Stimulated activated CD4-positive, alpha-beta T cell treated with anti-CD3 and anti-CD28 coated beads, Interleukin-15, amount 100 ng/mL, for 48 hours (primary cell): ENCODE data around the gene FAM241A.
"Not testable (repeated sequence)": the region's sequence is repeated elsewhere in the genome, so short reads cannot be mapped to it uniquely, and the experiment has no call there.

ENCODE experiments used
- DNase-seq, 2 donors: peaks; one replicate each; pipeline ENCODE4 v3.0.0-alpha.2; 2020; ENCODE audit warnings: low read depth in 2 of 2

The FAM241A gene

DNA sequence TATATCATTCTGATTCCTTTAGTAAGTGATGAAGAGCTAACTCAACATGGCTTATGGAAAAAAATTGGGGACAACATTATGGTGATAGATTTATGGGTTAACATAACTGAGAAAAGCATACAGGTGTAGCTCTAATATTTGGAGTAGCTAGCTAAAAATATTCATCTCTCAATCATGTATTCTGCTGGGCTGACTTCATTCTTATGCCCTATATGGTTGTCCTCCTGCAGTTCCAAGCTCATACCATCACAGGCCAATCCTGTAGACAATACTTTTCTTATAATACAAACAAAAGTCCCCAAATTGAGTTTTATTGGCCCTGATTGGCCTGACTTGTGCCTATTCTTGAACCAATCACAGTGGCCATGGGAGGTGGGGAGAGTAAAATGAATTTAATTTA lies 6.7 kb upstream of the FAM241A start:
- no peak for DNase-seq

DNA sequence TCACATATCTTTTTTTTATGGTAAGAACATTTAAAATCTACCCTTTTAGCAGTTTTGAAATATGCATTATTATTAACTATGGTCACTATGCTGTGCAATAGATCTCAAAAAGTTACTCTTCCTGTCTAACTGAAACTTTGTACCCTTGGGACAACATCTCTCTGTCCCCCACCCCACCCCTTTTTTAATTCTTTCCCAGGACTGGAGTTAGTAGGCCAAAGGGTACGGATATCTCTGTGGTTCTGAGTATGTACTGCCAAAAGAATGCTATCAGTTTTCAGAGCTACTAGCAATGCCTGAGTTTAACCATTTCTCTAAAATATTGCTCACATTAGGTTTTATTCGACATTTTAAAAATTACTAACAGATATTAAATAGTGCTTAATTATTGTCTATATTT lies 4.7 kb upstream of the FAM241A start:
- no peak for DNase-seq

DNA sequence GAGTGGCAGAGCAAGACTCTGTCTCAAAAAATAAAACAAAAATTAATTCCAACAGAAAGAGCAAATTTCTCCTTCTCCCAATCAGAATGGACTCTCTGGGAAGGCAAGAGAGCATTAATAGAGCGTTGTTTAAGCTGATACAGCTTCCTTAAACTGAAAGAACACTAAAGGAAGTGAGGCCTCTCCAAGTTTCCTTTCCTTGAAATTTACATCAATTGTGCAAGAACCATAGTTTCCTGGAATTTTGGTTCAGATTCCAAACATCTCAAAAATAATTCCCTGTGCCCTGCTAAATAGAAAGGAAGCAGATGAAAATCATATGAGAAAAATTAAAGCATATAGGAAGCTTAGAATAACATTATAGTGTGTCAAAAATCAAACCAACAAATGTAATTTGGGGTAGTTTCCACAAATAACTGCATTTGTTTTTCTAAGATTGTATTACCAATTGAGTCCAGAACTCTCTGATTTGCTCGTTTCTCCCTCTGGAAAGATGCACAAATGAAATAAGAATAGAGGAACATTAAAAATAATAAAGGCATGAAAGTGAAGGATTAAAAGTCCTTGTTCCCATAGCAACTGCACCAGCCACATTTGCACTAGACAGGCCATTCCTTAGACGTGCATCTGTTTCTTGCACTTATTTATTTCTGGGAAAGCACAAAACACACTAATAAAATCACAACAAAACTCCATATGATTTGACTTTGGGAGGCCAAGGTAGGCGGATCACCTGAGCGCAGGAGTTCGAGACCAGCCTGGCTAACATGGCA lies 3.7 kb upstream of the FAM241A start:
- DNase-seq: no peak

DNA sequence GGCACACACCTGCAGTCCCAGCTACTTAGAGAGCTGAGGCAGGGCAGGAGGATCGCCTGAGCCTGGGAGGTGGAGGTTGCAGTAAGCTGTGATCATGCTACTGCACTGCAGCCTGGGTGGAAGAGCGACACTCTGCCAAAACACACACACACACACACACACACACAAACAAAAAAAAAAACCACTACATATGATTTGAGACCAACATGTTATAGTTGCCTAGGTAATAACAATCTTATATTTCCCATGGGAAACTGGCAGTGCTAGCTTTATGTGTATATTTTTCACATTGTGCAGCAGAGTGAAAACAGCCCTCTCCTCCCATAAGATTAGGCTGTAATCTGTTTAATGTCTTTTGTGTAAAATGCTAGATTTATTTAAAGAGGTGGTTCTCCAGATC lies 3.1 kb upstream of the FAM241A start:
- no peak for DNase-seq

DNA sequence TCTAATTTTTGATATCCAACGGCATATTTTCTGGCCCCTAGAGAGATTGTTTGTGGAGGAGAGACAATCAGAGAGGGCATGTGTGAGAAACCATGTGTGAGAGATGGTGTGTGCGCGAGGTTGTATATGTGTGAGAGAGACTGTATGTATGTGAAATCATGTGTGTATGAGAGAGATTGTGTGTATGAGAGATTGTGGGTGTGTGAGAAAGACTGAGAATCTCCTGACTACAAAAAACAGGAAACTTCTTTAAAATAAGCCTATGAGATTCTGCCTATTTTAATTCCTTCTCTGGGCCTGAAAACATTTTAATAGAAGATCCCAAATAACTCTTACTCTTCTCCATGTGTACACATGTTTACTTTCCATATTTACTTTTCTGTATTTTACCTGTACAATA lies 1.5 kb upstream of the FAM241A start:
- no peak for DNase-seq

DNA sequence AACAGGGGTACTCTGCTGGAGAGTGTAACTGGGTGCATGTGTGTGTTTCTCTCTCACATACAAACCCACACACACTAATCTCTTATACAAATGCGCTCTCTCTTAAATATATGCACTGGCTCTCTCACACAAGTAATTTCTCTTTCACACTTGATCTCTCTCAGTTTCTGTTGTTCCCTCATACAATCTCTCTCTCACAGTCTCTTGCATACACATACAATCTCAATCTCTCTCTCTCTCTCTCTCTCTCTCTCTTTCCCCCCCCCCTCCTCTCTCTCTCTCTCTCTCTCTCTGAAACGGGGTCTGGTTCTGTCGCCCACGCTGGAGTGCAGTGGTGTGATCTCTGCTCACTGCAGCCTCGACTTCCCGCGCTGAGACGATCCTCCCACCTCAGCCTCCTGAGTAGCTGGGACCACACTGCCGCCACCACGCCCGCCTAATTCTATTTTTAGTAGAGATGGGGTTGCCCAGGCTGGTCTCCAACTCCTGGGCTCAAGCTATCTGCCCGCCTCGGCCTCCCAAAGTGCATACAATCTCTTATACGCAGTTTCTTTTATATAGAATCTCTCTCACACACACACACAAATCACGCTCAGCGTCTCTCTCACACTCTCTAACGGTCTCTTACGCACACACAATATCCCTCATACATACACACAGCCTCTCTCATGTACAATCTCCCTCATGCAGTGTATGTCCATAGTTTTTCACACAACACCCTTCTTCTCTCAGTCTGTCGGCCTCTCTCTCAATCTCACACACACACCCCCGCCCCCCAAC lies 518 bp upstream of the FAM241A start:
- DNase-seq: no peak

GRCh38 chr4:112145790-112146501 lies 692 bp downstream of the FAM241A start:
- DNase-seq: peak; percentile 69 to 70

- DNase-seq: no peak
Measured at GRCh38 chr4:112146502-112146813, 1.2 kb downstream of the FAM241A start.

- no peak for DNase-seq
Measured at GRCh38 chr4:112147697-112148096, 2.4 kb downstream of the FAM241A start.

DNA sequence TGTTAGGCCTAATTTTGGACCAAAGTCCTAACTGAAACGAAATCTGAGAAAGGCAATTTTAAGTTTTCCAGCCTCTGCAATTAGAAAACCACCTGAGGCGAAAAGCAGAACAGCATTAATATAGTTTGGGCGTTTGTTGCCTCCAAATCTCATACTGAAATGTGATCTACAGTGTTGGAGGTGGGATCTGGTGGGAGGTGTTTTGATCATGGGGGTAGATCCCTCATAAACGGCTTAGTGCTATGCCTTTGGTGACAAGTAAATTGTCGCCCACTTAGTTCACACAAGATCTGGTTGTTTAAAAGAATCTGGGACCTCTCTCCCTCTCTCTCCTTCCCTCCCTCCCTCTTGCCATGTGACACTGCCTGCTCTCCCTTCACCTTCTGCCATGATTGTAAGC lies 5.7 kb downstream of the FAM241A start:
- DNase-seq: no peak

- no peak for DNase-seq
Measured at GRCh38 chr4:112152521-112152920, 7.3 kb downstream of the FAM241A start.

DNA sequence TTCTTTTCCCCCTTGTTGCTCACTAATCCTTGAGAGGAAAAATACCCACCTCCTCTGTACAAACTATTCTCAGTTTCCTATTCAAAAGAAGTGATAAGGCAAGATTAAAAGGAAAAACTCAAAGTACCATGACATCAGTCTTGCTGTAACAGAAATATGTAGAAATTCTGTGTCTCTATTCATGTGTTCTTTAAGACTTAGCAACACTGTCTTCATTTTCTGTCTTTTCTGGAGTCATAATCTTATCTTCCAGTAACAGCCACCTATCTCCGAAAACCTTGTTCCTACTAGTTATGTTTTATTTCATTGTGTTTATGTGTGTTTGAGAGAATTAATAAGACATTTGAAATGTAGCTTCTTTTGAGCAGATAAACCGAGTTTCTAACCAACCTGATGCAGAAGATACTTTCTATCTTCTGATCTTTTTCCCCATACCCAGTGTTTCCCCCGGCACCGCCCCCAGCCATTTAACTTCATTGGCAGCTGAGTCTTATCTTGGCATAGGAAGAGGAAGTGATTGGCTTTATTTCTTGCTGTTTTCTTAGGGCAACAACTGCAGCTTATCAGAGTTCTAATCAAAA lies 8.0 kb downstream of the FAM241A start:
- no peak for DNase-seq

DNA sequence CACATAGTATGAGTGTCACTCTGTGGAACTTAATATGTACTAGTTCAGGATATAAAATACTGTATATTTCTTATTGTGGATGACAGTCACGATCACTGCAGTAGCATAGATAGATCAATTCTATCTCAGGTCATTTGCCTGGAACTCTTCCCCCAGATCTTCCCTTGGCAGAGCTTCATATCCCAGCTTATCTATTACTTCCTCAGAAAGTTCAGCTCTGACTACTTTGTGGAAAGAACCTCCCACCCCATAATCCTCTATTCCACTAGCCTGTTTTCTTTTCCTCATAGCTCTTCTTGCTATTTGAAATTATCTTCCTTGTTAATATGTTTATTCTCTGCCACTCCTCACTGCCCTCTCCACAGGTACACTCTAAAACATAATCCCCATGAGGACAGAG lies 10.9 kb downstream of the FAM241A start:
- DNase-seq: no peak

- DNase-seq: no peak
Measured at GRCh38 chr4:112156553-112156952, 11.3 kb downstream of the FAM241A start.

GRCh38 chr4:112163706-112164105 lies 18.5 kb downstream of the FAM241A start:
- DNase-seq: not testable (repeated sequence)

DNA sequence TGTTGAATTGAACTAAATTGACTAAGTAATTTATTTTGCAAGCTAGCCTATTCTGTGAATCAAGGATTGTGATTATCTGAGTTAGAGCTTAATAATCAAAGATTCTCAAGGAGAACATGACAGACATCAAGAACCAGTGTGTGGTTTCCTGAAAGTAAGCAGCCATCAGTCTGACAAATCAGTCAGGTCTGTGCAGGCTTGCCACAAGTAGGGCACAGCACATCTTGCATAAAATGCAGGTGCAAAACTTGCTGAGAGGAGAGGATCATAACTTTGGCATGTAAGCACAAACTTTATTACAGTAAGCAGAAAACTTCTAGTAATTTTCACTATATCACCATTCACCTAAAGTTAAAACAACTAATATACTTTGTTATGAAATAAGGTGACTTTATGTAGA lies 22.5 kb downstream of the FAM241A start:
- no peak for DNase-seq

DNA sequence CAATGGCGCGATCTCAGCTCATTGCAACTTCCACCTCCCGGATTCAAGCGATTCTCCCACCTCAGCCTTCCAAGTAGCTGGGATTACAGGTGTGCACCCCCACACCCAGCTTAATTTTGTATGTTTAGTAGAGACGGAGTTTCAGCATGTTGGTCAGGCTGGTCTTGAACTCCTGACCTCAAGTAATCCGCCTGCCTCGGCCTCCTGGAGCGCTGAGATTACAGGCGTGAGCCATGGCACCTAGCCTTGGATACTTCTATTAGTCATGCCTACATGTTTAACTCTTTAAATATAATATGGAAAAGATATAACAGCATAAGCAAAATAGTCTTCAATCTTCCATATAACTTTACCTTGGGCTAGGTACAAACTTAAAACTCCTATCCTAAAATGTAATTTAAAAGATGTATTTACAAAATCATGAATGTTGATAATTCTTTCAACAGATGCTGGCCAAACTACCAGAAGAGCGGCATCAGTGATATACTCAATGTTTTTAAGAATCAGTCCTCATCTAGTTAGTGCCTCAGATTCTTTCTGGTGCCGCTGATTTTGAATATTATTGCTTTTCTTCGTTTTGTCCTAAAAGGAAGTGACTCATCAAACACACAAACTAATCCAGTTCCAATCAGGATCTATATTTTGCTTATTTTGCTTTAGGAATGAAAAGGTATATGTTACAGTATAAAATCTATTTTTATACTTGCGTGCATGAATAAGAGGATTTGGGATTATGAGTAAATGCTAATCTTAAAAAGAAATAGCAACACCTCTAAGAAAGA lies 23.7 kb downstream of the FAM241A start:
- DNase-seq: no peak

DNA sequence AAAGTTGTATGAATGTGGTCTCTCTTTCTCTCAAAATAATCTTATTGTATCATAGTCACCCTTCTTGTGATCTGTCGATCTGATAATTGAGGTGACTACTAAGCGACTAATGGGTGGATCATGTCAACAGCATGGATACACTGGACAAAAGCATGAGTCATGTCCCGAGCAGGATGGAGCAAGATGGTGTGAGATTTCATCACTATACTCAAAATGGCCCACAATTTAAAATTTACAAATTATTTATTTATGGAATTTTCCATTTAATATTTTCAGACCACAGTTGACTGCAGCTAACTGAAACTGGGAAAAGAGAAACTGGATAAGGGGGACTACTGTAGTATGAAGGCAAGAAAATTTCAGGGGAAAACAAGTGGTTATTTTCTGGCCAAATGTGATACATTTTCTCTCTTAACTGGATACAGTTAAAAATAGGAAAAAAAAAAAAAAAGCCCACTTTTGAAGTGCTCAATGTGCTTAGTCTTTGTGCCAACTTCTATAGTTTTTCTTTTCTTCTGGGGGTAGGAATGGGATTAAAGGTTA lies 25.3 kb downstream of the FAM241A start:
- DNase-seq: peak in 1 of 2 donors; percentile 4

DNA sequence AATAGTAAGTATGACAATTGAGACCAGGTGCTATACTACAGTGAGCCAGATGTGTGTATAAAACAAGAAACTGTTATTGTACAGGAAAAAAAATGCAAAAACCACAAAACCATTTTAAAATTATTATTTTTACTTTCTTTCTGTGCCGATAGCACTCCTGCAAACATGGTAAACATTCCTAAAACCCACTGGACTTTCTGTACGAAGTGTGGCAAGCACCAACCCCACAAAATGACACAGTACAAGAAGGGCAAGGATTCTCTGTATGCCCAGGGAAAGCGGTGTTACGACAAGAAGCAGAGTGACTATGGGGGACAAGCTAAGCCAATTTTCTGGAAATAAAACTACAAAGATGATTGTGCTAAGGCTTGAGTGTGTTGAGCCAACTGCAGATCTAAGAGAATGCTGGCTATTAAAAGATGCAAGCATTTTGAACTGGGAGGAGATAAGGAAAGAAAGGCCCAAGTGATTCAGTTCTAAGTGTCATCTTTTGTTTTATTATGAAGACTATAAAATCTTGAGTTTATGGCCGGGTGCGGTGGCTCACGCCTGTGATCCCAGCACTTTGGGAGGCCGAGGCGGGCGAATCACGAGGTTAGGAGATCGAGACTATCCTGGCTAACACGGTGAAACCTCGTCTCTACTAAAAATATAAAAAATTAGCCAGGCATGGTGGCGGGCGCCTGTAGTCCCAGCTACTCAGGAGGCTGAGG lies 26.0 kb downstream of the FAM241A start:
- not testable (repeated sequence) for DNase-seq

DNA sequence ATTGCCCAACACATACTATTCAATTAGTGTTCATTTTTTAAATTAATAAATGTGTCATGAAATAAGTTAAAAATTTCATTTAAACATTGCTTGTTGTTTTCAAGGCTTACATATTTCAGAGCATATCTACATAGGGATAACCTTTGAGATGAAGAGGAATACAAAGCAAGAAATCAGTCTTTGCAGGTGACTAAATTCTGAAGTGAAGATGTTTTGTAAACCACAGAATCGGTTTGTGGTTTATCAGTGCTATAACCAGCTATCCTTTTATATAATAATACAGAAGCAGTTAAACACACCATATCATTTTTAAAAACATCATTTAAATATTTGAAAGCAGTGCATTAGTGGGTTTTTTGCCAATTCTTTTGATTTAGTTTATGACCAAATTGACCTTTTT lies 26.9 kb downstream of the FAM241A start:
- DNase-seq: no peak
